NCI-H82 treated with DMSO at 0.1 percent for 48 hours (cell line): ENCODE data around the gene GAD2.
"Not testable (repeated sequence)": the region's sequence is repeated elsewhere in the genome, so short reads cannot be mapped to it uniquely, and the experiment has no call there.

Experiments used
- DNase-seq: peaks from one replicate; lab custom pipeline; 2025; ENCODE audit not compliant: unreplicated experiment; lab: John Stamatoyannopoulos, UW

GAD2 gene

DNA sequence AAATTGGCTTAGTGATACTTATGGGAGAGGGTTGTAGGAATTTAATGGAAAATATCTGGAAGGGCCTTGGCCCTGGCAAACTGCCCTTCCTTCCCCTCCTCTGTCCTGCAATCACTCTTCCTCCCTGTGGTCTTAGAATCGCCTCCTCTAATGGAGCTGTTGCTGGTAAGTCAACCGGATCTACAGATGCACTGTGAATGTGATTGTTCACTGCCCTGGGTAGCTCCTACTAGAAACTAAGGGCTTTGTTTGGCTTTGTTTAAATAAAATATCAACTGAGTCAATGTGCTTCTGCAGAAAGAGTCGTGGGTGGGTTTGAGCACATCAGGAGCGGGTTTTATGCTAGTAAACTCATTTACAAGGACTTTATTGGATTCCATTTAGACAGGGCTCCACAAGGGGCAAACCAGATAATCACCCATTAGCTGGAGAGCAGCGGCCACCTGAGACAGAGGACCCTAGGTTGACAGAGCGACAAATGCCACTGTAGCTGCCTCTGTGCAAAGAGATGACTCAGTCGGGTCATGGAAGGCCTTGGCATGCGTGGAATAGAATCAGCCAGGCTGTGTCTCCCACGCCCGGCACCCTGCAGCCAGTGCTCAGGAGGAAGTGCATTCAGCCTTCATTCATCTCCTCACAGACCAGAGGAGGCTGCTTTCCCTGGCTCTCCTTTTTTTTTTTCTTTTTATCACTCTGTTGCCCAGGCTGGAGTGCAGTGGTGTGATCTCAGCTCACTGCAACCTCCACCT lies 97.9 kb downstream of the GAD2 start:
- DNase-seq = no peak

GRCh38 chr10:26318672-26319071 lies 102.1 kb downstream of the GAD2 start:
- DNase-seq = no peak

DNA sequence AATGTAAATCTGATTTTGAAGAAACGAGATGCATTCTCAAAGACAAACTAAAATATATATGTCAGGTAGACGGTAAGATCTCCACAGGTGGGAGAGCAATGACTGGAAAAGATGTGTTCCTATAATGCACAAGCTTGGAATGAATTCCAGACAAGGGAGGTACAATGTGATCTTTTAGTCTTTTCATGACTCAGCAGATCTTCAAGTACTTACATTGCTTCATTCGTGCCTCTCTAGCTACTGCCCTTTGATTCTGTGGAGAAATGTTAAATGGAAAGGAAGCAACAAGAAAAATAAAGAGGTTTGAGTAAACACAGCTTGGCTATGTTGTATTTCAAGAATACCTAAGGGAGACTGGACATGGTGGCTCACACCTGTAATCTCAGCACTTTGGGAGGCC lies 106.6 kb downstream of the GAD2 start:
- no peak for DNase-seq

GRCh38 chr10:26326851-26327250 lies 110.3 kb downstream of the GAD2 start:
- DNase-seq = no peak

GRCh38 chr10:26327811-26328210 lies 111.2 kb downstream of the GAD2 start:
- DNase-seq = no peak

- DNase-seq = no peak
Measured at GRCh38 chr10:26331371-26331770, 114.8 kb downstream of the GAD2 start.

- DNase-seq = no peak
Measured at GRCh38 chr10:26334232-26334931, 117.8 kb downstream of the GAD2 start.

GRCh38 chr10:26334932-26335573 lies 118.5 kb downstream of the GAD2 start:
- DNase-seq = peak; percentile 28

- DNase-seq = no peak
Measured at GRCh38 chr10:26335574-26336093, 119.1 kb downstream of the GAD2 start.

- no peak for DNase-seq
Measured at GRCh38 chr10:26336979-26337378, 120.4 kb downstream of the GAD2 start.

DNA sequence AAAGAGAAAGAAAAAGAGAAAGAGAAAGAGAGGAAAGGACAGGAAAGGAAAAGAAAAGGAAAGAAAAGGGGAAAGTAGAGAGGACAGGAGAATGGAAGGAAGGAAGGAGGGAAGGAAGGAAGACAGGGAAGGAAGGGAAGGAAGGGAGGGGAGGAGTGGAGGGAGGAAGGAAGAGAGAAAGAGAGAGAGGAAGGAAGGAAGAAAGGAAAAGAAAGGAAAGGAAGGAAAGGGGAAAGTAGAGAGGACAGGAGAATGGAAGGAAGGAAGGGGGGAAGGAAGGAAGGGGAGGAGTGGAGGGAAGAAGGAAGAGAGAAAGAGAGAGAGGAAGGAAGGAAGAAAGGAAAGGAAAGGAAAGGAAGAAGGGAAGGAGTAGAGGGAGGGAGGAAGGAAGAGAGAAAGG lies 125.1 kb downstream of the GAD2 start:
- DNase-seq = no peak

DNA sequence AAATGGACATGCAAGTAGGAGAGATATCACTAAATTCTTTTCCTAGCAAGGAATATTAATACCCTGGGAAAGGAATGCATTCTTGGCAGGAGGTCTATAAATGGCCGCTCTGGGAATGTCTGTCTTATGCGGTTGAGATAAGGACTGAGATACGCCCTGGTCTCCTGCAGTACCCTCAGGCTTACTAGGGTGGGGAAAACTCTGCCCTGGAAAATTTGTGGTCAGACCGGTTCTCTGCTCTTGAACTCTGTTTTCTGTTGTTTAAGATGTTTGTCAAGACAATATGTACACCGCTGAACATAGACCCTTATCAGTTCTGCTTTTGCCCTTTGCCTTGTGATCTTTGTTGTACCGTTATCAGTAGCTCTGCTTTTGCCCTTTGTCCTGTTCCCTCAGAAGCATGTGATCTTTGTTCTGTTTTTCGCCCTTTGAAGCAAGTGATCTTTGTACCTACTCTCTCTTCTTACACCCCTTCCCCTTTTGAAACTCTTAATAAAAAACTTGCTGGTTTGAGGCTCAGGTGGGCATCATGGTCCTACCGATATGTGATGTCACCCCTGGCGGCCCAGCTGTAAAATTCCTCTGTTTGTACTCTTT lies 132.3 kb downstream of the GAD2 start:
- not testable (repeated sequence) for DNase-seq
